GM12878 (cell line): ENCODE results near the gene PDE1C. TPM values are rescaled to one million over a fixed set of nuclear protein-coding genes. Genes with fewer than 3 reads are reported as not detected.

ENCODE experiments used
- ATAC-seq: fragments of 200-7000 bp; cut with Tn5 transposase; 3 replicates; pipeline ENCODE4 v1.9.1; 2020; ENCODE audit warnings: mild to moderate bottlenecking, moderate library complexity
- BruUV-seq: library from RNA; stranded (reverse); fragments of 400-500 nt; replicated peaks from 2 replicates; lab custom pipeline; 2021; lab: Mats Ljungman, UMichigan
- CTCF ChIA-PET: fragments of 300-600 bp; sonication (Branson Sonifier 250); formaldehyde crosslinking; extraction: SDS; loops from one replicate; lab custom pipeline; 2021; ENCODE audit warnings: inconsistent platforms; lab: Yijun Ruan, JAX
- POLR2A ChIA-PET: fragments of 350-600 bp; formaldehyde crosslinking; extraction: SDS; loops from one replicate; lab custom pipeline; 2021; ENCODE audit warnings: inconsistent platforms; lab: Charles Lee
- RAD21 ChIA-PET: fragments of 300-600 bp; sonication (Branson Sonifier 250); formaldehyde crosslinking; loops from one replicate; lab custom pipeline; 2023; ENCODE audit warnings: antibody characterized with exemption; ENCODE audit not compliant: unreplicated experiment; lab: Charles Lee
- SMC1A ChIA-PET: fragments of 300-600 bp; sonication (Branson Sonifier 250); formaldehyde crosslinking; loops from one replicate; lab custom pipeline; 2023; ENCODE audit not compliant: unreplicated experiment, uncharacterized antibody; lab: Charles Lee
- DNase-seq: peaks from one replicate; pipeline ENCODE4 v3.0.0-alpha.2; 2011; ENCODE audit warnings: low read depth, low spot score
- FAIRE-seq: peaks from 3 replicates; lab custom pipeline; 2011; peaks lifted over from hg19 to GRCh38; lab: Jason Lieb, UNC
- H2AFZ ChIP-seq: 2 replicates; pipeline ENCODE4 v1.6.0; 2011; ENCODE audit warnings: low read depth, low read length, control low read depth; ENCODE audit not compliant: control insufficient read depth
- H3K27ac ChIP-seq: 2 replicates; pipeline ENCODE4 v1.5.1; 2011; ENCODE audit warnings: control low read depth; ENCODE audit not compliant: control insufficient read depth, insufficient read depth
- H3K27me3 ChIP-seq, 2 experiments: replicated peaks in 1 of 2; 2 replicates each; pipeline versions ENCODE4 v1.6.0 to v1.6.1; 2011; ENCODE audit warnings: low read length in 1 of 2; ENCODE audit not compliant: control insufficient read depth in 2 of 2, insufficient read depth in 2 of 2
- H3K36me3 ChIP-seq, 2 experiments: 2 replicates each; pipeline ENCODE4 v1.5.1; 2011; ENCODE audit warnings: low read length in 1 of 2; ENCODE audit not compliant: control insufficient read depth in 2 of 2, insufficient read depth in 2 of 2
- H3K4me1 ChIP-seq: 2 replicates; pipeline ENCODE4 v1.6.1; 2011; ENCODE audit warnings: mild to moderate bottlenecking, low read length, moderate library complexity, mixed read lengths; ENCODE audit not compliant: control insufficient read depth, insufficient read depth
- H3K4me2 ChIP-seq: 2 replicates; pipeline ENCODE4 v1.6.0; 2011; ENCODE audit warnings: control low read depth; ENCODE audit not compliant: control insufficient read depth, insufficient read depth
- H3K4me3 ChIP-seq: fragments of 200-600 bp; sonication (generic); 2 replicates; pipeline ENCODE4 v1.5.1; 2016
- H3K79me2 ChIP-seq: 2 replicates; pipeline ENCODE4 v1.6.0; 2011; ENCODE audit warnings: low read length; ENCODE audit not compliant: control insufficient read depth, insufficient read depth
- H3K9ac ChIP-seq: 2 replicates; pipeline ENCODE4 v1.8.0; 2011; ENCODE audit warnings: low read length, control low read depth, mixed read lengths; ENCODE audit not compliant: control insufficient read depth, insufficient read depth
- H3K9me3 ChIP-seq: replicated peaks from 3 replicates; pipeline ENCODE4 v1.5.1; 2011; ENCODE audit warnings: mild to moderate bottlenecking, low read length; ENCODE audit not compliant: control insufficient read depth, insufficient read depth
- H4K20me1 ChIP-seq: 2 replicates; pipeline ENCODE4 v1.6.0; 2011; ENCODE audit not compliant: control insufficient read depth, insufficient read depth
- CBX5 ChIP-seq: sonication (generic); IDR thresholded peaks from 2 replicates; pipeline ENCODE4 v1.6.1; 2016; ENCODE audit warnings: low read depth, moderate library complexity, mild to moderate bottlenecking, inconsistent platforms
- HDAC2 ChIP-seq: fragments of 200-600 bp; sonication (generic); IDR thresholded peaks from 2 replicates; pipeline ENCODE4 v1.6.1; 2017
- NFXL1 ChIP-seq: fragments of 450-650 bp; IDR thresholded peaks from 2 replicates; pipeline ENCODE4 v1.6.1; 2017; ENCODE audit warnings: antibody characterized with exemption, mild to moderate bottlenecking, borderline replicate concordance
- NFYB ChIP-seq: IDR thresholded peaks from 2 replicates; pipeline ENCODE4 v1.6.1; 2011; ENCODE audit warnings: low read depth, mild to moderate bottlenecking, low read length, improper control_type of control experiment, moderate library complexity; ENCODE audit not compliant: insufficient read depth
- TARDBP ChIP-seq: IDR thresholded peaks from 2 replicates; pipeline ENCODE4 v1.6.1; 2016; ENCODE audit warnings: borderline replicate concordance
- USF2 ChIP-seq: IDR thresholded peaks from 2 replicates; pipeline ENCODE4 v1.6.1; 2011; ENCODE audit warnings: low read depth, low read length, improper control_type of control experiment, borderline replicate concordance
- ZNF207 ChIP-seq: fragments of 450-650 bp; IDR thresholded peaks from 2 replicates; pipeline ENCODE4 v1.6.1; 2014; ENCODE audit warnings: antibody characterized with exemption, mild to moderate bottlenecking, borderline replicate concordance
- ZNF24 ChIP-seq: fragments of 450-650 bp; IDR thresholded peaks from 2 replicates; pipeline ENCODE4 v1.6.1; 2017; ENCODE audit warnings: antibody characterized with exemption, mild to moderate bottlenecking
- WGBS: methylation state at CpG from one replicate; pipeline ENCODE4 v1.1.6; 2016; ENCODE audit warnings: low lambda C conversion rate; ENCODE audit not compliant: insufficient replicate concordance, insufficient coverage; ENCODE audit errors: missing lambda C conversion rate; 5-methylcytosine and 5-hydroxymethylcytosine counted together
- in situ Hi-C: fragments of 300-500 bp; cut with MboI; formaldehyde crosslinking; loops from 9 replicates; pipeline ENCODE4 v1.14.3; 2018; ENCODE audit warnings: mixed read lengths
- intact Hi-C: fragments of 100-400 bp; cut with micrococcal nuclease; formaldehyde crosslinking; loops from one replicate; pipeline ENCODE4 v1.14.2; 2022; ENCODE audit not compliant: unreplicated experiment
- polyA plus RNA-seq, 11 experiments: library from polyadenylated mRNA; depleted of rRNA in 4 of 11; unstranded in 6 of 11; stranded (reverse) in 5 of 11; fragments of >200 nt; fragmentation: Nextera tagmentation in 4 of 11; fragmentation: Illumina TruSeq in 1 of 11; extraction: Ambion mirVana in 4 of 11; extraction: Trizol in 1 of 11; gene quantifications; 1 replicate in 1 of 11; 2 replicates in 10 of 11; pipeline versions ENCODE4 v1.2.1 to v1.2.3, GENCODE V29; 2011 to 2016; ENCODE audit warnings: inconsistent platforms in 2 of 11, missing spikeins in 2 of 11, low read depth in 1 of 11
- total RNA-seq, 4 experiments: library from RNA; depleted of rRNA in 3 of 4; stranded (reverse); fragments of >200 nt in 3 of 4; fragmentation: Illumina TruSeq in 1 of 4; extraction: Trizol in 1 of 4; gene quantifications; 2 replicates each; pipeline versions ENCODE4 v1.2.1 to v1.2.3, GENCODE V29; 2013 to 2021
- TF ChIP-seq, protein P1 (sequence below): fragments of 450-650 bp; IDR thresholded peaks from 2 replicates; pipeline ENCODE4 v1.6.1; 2014; ENCODE audit warnings: mild to moderate bottlenecking
- TF ChIP-seq, protein P2 (sequence below): IDR thresholded peaks from 2 replicates; pipeline ENCODE4 v1.6.1; 2012; ENCODE audit warnings: low read length, inconsistent platforms
- TF ChIP-seq, protein P3 (sequence below): IDR thresholded peaks from 2 replicates; pipeline ENCODE4 v1.6.1; 2012; ENCODE audit warnings: low read depth, low read length, improper control_type of control experiment
- TF ChIP-seq, protein P4 (sequence below): fragments of 450-650 bp; IDR thresholded peaks from 2 replicates; pipeline ENCODE4 v1.6.1; 2017; ENCODE audit warnings: borderline replicate concordance

PDE1C gene
- total and polyA plus RNA-seq, 10 of the 15 experiments (the other 5 are each of a cell fraction or from before 2014, with no cell fraction given), result 0.29 to 2.3 (median 0.70) TPM

- DNase-seq (no peak), FAIRE-seq (no peak), ATAC-seq (no peak)
- H3K9ac ChIP-seq, result no peak overlapping the region
- RAD21 ChIA-PET, result no interaction called here
- H2AFZ ChIP-seq, result no peak overlapping the region
- peaks cover 2 to 3% of the 10 kb centered on the region in 2 experiments; a peak in 2 of 4 replicates for H3K27me3 ChIP-seq
- POLR2A ChIA-PET, result no interaction called here
- no TSS peak for BruUV-seq
- intact Hi-C loops (no loop called here), in situ Hi-C loops (no loop called here)
- no peaks in the 10 kb centered on the region for H3K36me3 ChIP-seq
- CTCF ChIA-PET, result no interaction called here
- no peaks in the 10 kb centered on the region for H3K79me2 ChIP-seq
- WGBS, result 11% methylated on average over 9 of the region's 9 CpGs
- H3K4me2 ChIP-seq, result no peak overlapping the region
- TF ChIP-seq TARDBP (no peak), ZNF207 (no peak), NFXL1 (no peak), CBX5 (no peak), ZNF24 (no peak), HDAC2 (no peak), USF2 (no peak), NFYB (no peak)
- TF ChIP-seq, protein P1, sequence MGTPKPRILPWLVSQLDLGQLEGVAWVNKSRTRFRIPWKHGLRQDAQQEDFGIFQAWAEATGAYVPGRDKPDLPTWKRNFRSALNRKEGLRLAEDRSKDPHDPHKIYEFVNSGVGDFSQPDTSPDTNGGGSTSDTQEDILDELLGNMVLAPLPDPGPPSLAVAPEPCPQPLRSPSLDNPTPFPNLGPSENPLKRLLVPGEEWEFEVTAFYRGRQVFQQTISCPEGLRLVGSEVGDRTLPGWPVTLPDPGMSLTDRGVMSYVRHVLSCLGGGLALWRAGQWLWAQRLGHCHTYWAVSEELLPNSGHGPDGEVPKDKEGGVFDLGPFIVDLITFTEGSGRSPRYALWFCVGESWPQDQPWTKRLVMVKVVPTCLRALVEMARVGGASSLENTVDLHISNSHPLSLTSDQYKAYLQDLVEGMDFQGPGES, result no peak
- TF ChIP-seq, protein P2, sequence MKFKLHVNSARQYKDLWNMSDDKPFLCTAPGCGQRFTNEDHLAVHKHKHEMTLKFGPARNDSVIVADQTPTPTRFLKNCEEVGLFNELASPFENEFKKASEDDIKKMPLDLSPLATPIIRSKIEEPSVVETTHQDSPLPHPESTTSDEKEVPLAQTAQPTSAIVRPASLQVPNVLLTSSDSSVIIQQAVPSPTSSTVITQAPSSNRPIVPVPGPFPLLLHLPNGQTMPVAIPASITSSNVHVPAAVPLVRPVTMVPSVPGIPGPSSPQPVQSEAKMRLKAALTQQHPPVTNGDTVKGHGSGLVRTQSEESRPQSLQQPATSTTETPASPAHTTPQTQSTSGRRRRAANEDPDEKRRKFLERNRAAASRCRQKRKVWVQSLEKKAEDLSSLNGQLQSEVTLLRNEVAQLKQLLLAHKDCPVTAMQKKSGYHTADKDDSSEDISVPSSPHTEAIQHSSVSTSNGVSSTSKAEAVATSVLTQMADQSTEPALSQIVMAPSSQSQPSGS, result no peak
- TF ChIP-seq, protein P3, sequence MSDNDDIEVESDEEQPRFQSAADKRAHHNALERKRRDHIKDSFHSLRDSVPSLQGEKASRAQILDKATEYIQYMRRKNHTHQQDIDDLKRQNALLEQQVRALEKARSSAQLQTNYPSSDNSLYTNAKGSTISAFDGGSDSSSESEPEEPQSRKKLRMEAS, result no peak
- TF ChIP-seq, protein P4, sequence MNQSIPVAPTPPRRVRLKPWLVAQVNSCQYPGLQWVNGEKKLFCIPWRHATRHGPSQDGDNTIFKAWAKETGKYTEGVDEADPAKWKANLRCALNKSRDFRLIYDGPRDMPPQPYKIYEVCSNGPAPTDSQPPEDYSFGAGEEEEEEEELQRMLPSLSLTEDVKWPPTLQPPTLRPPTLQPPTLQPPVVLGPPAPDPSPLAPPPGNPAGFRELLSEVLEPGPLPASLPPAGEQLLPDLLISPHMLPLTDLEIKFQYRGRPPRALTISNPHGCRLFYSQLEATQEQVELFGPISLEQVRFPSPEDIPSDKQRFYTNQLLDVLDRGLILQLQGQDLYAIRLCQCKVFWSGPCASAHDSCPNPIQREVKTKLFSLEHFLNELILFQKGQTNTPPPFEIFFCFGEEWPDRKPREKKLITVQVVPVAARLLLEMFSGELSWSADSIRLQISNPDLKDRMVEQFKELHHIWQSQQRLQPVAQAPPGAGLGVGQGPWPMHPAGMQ, result no peak
- H3K4me3 ChIP-seq, result no peak overlapping the region
- no peaks in the 10 kb centered on the region for H4K20me1 ChIP-seq
- H3K4me1 ChIP-seq, result no peaks in the 10 kb centered on the region
- SMC1A ChIA-PET, result no interaction called here
- no peak overlapping the region for H3K27ac ChIP-seq
- H3K9me3 ChIP-seq, result no peaks in the 10 kb centered on the region
These were observed 4.8 kb upstream of the PDE1C start for GRCh38 chr7:32074787-32075585.
